GM18909 (cell line): ENCODE measurements around the gene PTH2.
"Not testable (repeated sequence)": the region's sequence is repeated elsewhere in the genome, so short reads cannot be mapped to it uniquely, and the experiment has no call there.

Experiments used
- ATAC-seq: cut with Tn5 transposase; IDR thresholded peaks from one replicate; pipeline ENCODE4 v1.9.1; 2021; ENCODE audit warnings: mild to moderate bottlenecking; ENCODE audit not compliant: unreplicated experiment, poor library complexity

The PTH2 gene

GRCh38 chr19:49450405-49450804, 27.2 kb upstream of the PTH2 start:
- no peak for ATAC-seq

- ATAC-seq = no peak
Observed at GRCh38 chr19:49448432-49448786, 25.2 kb upstream of the PTH2 start.

- ATAC-seq = no peak
Observed at GRCh38 chr19:49447485-49448431, 24.5 kb upstream of the PTH2 start.

- no peak for ATAC-seq
Observed at GRCh38 chr19:49445997-49446396, 22.8 kb upstream of the PTH2 start.

- not testable (repeated sequence) for ATAC-seq
Observed at GRCh38 chr19:49444100-49444700, 21.0 kb upstream of the PTH2 start.

- ATAC-seq = peak; percentile 77
Observed at GRCh38 chr19:49443366-49444099, 20.3 kb upstream of the PTH2 start.

- peak; percentile 17 for ATAC-seq
Observed at GRCh38 chr19:49442771-49443365, 19.6 kb upstream of the PTH2 start.

GRCh38 chr19:49442354-49442753, 19.1 kb upstream of the PTH2 start:
- no peak for ATAC-seq

- ATAC-seq = no peak
Observed at GRCh38 chr19:49441960-49442350, 18.7 kb upstream of the PTH2 start.

GRCh38 chr19:49441210-49441959, 18.1 kb upstream of the PTH2 start, which contains the start of gene SLC17A7:
Gene SLC17A7, minus strand, starts transcription at chr19:49441527. Its CDS starts 148 bp downstream, at chr19:49441379.
- ATAC-seq = no peak

- no peak for ATAC-seq
Observed at GRCh38 chr19:49440439-49441209, 17.4 kb upstream of the PTH2 start.

- ATAC-seq = no peak
Observed at GRCh38 chr19:49439836-49440235, 16.6 kb upstream of the PTH2 start.

- ATAC-seq = no peak
Observed at GRCh38 chr19:49438261-49438660, 15.0 kb upstream of the PTH2 start.

GRCh38 chr19:49437231-49437630, 14.0 kb upstream of the PTH2 start:
- no peak for ATAC-seq

GRCh38 chr19:49436381-49437017, 13.3 kb upstream of the PTH2 start:
- ATAC-seq = no peak

- ATAC-seq = no peak
Observed at GRCh38 chr19:49435670-49436069, 12.4 kb upstream of the PTH2 start.

- no peak for ATAC-seq
Observed at GRCh38 chr19:49434907-49435583, 11.8 kb upstream of the PTH2 start.

- no peak for ATAC-seq
Observed at GRCh38 chr19:49433240-49433901, 10.1 kb upstream of the PTH2 start.
